ENCODE measurements around the gene RTN4.

DNA sequence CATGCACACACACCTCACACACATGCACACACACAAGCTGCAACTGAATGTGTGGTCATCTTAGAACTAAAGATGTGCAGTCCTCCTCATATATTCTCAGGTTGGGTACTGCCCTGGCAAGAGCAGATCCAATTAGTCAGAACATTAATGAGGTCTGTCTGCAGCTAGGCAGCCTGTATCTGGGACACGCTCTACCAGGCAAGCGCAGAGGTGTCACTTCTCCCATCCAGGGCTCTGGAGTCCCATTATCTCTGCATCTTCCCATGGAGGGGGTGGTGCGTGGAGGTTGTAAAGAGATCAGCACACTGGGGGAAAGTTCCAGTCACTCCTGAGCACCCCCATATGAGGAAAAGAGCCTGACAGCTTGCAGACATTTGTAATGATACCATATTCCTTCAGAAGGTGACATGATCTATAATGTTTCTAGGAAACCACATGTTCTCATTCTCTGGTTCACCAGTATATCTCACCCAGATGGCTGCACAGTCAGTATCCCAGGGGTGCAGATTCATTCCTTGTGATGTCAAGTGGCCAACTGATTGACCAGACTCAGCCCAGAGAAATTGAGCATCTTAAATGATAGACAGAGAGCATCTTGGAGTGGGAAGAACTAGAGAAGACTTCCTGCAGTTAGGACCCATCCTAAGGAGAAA lies 95.4 kb downstream of the RTN4 start:
- TF ChIP-seq, protein P1, sequence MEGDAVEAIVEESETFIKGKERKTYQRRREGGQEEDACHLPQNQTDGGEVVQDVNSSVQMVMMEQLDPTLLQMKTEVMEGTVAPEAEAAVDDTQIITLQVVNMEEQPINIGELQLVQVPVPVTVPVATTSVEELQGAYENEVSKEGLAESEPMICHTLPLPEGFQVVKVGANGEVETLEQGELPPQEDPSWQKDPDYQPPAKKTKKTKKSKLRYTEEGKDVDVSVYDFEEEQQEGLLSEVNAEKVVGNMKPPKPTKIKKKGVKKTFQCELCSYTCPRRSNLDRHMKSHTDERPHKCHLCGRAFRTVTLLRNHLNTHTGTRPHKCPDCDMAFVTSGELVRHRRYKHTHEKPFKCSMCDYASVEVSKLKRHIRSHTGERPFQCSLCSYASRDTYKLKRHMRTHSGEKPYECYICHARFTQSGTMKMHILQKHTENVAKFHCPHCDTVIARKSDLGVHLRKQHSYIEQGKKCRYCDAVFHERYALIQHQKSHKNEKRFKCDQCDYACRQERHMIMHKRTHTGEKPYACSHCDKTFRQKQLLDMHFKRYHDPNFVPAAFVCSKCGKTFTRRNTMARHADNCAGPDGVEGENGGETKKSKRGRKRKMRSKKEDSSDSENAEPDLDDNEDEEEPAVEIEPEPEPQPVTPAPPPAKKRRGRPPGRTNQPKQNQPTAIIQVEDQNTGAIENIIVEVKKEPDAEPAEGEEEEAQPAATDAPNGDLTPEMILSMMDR (conservative IDR thresholded peaks at IDR 0.05; ENCODE audit: low read depth in 2 of 2) = no peak
- TF ChIP-seq CREB1 (CRISPR knock-in tag; IDR thresholded peaks at IDR 0.05; ENCODE audit: low read depth) (no peak), POLR2AphosphoS5 (IDR thresholded peaks at IDR 0.05; ENCODE audit: low read depth) (no peak), JUNB (IDR thresholded peaks at IDR 0.05; ENCODE audit: unreplicated experiment) (no peak), EZH2 (IDR thresholded peaks at IDR 0.05; ENCODE audit: low read depth, unreplicated experiment) (no peak), EZH2phosphoT487 (IDR thresholded peaks at IDR 0.05; ENCODE audit: unreplicated experiment) (no peak), ZNF331 (CRISPR knock-in tag; IDR thresholded peaks at IDR 0.05; ENCODE audit: low read depth) (no peak), NANOG (IDR thresholded peaks at IDR 0.05; ENCODE audit: borderline replicate concordance) (no peak), STAT1 (IDR thresholded peaks at IDR 0.05; ENCODE audit: unreplicated experiment) (no peak)
- TF ChIP-seq, protein P2, sequence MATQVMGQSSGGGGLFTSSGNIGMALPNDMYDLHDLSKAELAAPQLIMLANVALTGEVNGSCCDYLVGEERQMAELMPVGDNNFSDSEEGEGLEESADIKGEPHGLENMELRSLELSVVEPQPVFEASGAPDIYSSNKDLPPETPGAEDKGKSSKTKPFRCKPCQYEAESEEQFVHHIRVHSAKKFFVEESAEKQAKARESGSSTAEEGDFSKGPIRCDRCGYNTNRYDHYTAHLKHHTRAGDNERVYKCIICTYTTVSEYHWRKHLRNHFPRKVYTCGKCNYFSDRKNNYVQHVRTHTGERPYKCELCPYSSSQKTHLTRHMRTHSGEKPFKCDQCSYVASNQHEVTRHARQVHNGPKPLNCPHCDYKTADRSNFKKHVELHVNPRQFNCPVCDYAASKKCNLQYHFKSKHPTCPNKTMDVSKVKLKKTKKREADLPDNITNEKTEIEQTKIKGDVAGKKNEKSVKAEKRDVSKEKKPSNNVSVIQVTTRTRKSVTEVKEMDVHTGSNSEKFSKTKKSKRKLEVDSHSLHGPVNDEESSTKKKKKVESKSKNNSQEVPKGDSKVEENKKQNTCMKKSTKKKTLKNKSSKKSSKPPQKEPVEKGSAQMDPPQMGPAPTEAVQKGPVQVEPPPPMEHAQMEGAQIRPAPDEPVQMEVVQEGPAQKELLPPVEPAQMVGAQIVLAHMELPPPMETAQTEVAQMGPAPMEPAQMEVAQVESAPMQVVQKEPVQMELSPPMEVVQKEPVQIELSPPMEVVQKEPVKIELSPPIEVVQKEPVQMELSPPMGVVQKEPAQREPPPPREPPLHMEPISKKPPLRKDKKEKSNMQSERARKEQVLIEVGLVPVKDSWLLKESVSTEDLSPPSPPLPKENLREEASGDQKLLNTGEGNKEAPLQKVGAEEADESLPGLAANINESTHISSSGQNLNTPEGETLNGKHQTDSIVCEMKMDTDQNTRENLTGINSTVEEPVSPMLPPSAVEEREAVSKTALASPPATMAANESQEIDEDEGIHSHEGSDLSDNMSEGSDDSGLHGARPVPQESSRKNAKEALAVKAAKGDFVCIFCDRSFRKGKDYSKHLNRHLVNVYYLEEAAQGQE (IDR thresholded peaks at IDR 0.05; ENCODE audit: unreplicated experiment) = no peak
- TF ChIP-seq, protein P3, sequence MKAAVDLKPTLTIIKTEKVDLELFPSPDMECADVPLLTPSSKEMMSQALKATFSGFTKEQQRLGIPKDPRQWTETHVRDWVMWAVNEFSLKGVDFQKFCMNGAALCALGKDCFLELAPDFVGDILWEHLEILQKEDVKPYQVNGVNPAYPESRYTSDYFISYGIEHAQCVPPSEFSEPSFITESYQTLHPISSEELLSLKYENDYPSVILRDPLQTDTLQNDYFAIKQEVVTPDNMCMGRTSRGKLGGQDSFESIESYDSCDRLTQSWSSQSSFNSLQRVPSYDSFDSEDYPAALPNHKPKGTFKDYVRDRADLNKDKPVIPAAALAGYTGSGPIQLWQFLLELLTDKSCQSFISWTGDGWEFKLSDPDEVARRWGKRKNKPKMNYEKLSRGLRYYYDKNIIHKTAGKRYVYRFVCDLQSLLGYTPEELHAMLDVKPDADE (IDR thresholded peaks at IDR 0.05) = no peak

Data from GM23338 (cell line).